A549 (cell line): ENCODE data around the gene SYT8.

Experiments used
- HDAC2 ChIP-seq: fragments of 200-600 bp; sonication (generic); IDR thresholded peaks from 2 replicates; pipeline ENCODE4 v1.6.1; 2016
- NR3C1 ChIP-seq: fragments of >200 bp; sonication (Bioruptor Twin); formaldehyde crosslinking; IDR thresholded peaks from 3 replicates; pipeline ENCODE4 v1.6.1; 2017
- POLR2A ChIP-seq: IDR thresholded peaks from 2 replicates; pipeline ENCODE4 v1.6.1; 2012; ENCODE audit warnings: mild to moderate bottlenecking, low read length
- TF ChIP-seq, protein P1 (sequence below): IDR thresholded peaks from 2 replicates; pipeline ENCODE4 v1.6.1; 2012
- TF ChIP-seq, protein P2 (sequence below): fragments of >200 bp; sonication (Bioruptor Twin); formaldehyde crosslinking; IDR thresholded peaks from 3 replicates; pipeline ENCODE4 v1.5.1; 2016

DNA sequence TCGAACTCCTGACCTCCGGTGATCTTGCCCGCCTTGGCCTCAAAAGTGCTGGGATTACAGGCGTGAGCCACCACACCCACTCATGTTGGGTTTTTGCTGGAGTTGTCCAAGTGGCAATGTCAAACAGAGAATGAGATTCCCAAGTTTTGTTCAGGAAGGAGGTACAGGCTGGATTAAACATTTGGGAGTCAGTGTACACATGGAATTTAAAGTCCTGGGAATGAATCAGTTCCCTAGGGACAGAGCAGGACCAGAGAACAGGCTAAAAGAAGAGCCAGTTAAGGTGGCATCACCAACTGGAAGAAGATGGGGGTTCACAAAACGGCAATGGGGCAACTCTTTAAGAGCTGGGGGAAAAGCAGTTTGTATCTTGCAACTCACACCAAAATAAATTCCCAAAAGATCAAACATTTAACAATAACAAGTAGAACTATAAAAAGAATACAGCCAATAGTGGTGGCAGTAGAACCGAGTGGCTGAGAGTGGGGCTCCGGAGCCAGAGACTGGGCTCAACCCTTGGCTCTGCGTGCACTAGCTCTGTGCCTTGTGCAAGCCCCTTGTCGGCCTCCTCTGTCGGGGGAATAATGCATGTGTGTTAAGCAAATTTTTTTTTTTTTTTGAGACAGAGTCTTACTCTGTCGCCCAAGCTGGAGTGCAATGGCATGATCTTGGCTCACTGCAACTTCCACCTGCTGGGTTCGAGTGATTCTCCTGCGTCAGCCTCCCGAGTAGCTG is 37.2 kb upstream of the SYT8 start:
- TF ChIP-seq, protein P1, sequence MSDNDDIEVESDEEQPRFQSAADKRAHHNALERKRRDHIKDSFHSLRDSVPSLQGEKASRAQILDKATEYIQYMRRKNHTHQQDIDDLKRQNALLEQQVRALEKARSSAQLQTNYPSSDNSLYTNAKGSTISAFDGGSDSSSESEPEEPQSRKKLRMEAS: no peak
- no peak for TF ChIP-seq HDAC2
- TF ChIP-seq, protein P2, sequence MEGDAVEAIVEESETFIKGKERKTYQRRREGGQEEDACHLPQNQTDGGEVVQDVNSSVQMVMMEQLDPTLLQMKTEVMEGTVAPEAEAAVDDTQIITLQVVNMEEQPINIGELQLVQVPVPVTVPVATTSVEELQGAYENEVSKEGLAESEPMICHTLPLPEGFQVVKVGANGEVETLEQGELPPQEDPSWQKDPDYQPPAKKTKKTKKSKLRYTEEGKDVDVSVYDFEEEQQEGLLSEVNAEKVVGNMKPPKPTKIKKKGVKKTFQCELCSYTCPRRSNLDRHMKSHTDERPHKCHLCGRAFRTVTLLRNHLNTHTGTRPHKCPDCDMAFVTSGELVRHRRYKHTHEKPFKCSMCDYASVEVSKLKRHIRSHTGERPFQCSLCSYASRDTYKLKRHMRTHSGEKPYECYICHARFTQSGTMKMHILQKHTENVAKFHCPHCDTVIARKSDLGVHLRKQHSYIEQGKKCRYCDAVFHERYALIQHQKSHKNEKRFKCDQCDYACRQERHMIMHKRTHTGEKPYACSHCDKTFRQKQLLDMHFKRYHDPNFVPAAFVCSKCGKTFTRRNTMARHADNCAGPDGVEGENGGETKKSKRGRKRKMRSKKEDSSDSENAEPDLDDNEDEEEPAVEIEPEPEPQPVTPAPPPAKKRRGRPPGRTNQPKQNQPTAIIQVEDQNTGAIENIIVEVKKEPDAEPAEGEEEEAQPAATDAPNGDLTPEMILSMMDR: no peak
- TF ChIP-seq POLR2A: no peak
- TF ChIP-seq NR3C1: no peak
